PC-9 (cell line): ENCODE data around the gene ITGB6.

Source experiments
- EZH2 ChIP-seq: fragments of 200-600 bp; sonication (generic); IDR thresholded peaks from 2 replicates; pipeline ENCODE4 v1.8.0; 2017; ENCODE audit warnings: antibody characterized with exemption, low read depth
- TF ChIP-seq, protein P1 (sequence below): fragments of 200-600 bp; sonication (generic); conservative IDR thresholded peaks from 2 replicates; pipeline ENCODE4 v1.6.1; 2017; ENCODE audit warnings: mixed run types, antibody characterized with exemption, mild to moderate bottlenecking, moderate library complexity

DNA sequence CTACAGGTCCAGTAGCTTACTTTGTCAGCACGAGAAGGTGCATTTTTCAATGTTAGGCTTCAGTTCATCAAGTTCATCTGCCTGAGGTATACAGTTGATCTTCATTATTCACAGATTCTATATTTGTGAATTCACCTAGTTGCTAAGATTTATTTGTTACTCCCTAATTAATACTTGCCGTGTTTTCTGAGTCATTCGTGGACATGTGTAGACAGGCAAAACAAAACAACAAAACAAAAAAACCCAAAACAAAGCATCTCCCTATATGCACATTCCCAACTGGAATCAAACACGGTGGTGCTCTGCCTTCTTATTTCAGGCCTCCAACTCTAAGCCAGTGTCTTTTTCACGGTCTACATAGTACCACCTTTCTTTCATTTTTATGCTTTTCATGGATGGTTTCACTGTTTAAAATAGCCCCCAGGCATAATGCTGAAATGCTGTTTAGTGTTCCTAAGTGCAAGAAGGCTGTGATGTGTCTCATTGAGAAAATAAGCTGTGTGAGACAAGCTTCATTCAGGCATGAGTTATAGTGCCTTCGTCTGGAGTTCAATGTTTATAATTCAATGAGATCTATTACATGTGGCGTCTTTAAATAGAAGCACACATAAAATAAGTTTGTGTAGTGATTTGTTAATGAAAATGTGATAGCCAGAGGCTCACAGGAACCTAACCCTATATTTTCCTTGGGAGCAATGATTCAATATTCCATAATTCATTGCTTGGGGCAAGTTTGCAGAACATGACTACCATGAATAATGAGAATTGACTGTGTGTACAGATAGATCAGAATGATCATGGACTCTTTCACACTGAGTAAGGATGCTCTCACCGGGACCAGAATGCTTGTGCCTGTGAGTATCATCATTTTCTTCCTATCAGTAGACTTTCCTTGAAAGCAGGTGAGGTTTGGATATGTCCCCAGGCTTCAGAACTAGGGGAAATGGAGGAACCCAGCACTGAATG lies 24.6 kb downstream of the ITGB6 start:
- TF ChIP-seq, protein P1, sequence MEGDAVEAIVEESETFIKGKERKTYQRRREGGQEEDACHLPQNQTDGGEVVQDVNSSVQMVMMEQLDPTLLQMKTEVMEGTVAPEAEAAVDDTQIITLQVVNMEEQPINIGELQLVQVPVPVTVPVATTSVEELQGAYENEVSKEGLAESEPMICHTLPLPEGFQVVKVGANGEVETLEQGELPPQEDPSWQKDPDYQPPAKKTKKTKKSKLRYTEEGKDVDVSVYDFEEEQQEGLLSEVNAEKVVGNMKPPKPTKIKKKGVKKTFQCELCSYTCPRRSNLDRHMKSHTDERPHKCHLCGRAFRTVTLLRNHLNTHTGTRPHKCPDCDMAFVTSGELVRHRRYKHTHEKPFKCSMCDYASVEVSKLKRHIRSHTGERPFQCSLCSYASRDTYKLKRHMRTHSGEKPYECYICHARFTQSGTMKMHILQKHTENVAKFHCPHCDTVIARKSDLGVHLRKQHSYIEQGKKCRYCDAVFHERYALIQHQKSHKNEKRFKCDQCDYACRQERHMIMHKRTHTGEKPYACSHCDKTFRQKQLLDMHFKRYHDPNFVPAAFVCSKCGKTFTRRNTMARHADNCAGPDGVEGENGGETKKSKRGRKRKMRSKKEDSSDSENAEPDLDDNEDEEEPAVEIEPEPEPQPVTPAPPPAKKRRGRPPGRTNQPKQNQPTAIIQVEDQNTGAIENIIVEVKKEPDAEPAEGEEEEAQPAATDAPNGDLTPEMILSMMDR: no peak
- no peak for TF ChIP-seq EZH2
